ENCODE measurements around the gene ESRRB.

Gene ESRRB

DNA sequence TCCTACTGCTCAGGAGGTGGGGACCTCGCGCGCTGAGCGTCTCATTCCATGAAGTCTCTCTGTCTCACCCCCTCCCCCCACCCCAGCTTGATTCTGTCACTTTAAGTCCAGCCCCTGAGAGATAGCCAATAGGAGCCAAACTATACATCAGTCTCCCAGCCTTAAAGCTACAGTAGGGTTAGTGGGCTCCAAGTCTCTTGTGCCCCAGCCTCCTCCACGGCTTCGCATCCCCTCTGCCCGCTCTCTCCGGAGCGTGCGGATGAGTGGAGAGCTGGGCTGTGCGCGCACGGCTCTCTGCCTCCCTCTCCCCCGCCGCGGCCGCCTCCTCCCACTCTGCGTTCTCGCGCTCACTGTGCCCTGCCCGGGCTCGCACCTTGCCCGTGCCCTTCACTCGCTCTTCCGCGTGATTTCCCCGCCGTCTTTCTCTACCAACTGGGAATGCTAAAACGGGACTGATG lies at the start of gene ESRRB:
TSS of gene ESRRB (plus strand) at position 191 of the 458 bp plus-strand sequence. CDS start at position 456, 265 bp downstream.
- TF ChIP-seq, protein P1, sequence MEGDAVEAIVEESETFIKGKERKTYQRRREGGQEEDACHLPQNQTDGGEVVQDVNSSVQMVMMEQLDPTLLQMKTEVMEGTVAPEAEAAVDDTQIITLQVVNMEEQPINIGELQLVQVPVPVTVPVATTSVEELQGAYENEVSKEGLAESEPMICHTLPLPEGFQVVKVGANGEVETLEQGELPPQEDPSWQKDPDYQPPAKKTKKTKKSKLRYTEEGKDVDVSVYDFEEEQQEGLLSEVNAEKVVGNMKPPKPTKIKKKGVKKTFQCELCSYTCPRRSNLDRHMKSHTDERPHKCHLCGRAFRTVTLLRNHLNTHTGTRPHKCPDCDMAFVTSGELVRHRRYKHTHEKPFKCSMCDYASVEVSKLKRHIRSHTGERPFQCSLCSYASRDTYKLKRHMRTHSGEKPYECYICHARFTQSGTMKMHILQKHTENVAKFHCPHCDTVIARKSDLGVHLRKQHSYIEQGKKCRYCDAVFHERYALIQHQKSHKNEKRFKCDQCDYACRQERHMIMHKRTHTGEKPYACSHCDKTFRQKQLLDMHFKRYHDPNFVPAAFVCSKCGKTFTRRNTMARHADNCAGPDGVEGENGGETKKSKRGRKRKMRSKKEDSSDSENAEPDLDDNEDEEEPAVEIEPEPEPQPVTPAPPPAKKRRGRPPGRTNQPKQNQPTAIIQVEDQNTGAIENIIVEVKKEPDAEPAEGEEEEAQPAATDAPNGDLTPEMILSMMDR (conservative IDR thresholded peaks at IDR 0.05): no peak
- no peak within 1 kb of the TSS for H3K27ac ChIP-seq

DNA sequence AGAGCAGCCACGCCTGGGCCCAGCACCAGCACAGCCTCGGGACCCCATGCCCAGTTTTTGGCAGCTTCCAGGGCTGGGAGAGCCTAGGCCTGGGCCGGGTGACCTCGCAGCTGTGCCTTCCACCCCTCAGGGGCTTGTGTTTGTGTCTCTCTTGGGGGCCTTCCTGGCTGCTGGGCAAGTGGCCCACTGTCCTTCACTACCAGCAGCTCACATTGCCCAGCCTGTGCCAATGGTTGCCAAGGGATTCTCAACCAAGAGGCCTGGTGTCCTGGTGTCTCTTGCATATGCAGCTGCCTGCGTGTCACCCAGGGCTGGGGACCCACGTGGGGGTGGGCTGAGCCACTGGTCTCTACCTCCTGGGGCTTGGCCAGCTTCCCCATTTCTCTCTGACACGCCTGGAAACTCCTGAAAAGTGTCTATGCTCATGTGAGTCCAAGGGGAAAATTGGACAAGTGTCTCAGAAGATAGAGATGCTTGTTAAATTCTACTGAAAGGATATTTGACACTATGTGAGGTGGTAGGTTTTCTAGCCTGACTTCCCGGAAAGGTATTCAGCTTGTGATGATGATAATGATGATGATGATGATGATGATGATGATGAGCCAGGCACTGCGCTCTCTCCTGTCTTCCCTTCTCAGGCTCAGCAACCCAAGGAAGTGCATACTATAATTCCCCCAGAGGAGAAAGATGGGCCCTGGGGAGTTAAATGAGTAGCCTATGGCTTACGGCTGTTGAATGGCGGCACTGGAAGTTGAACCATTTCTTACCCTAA lies 48.8 kb upstream of the ESRRB start:
- no peak overlapping the region for H3K27ac ChIP-seq
- TF ChIP-seq, protein P1 (conservative IDR thresholded peaks at IDR 0.05): no peak

DNA sequence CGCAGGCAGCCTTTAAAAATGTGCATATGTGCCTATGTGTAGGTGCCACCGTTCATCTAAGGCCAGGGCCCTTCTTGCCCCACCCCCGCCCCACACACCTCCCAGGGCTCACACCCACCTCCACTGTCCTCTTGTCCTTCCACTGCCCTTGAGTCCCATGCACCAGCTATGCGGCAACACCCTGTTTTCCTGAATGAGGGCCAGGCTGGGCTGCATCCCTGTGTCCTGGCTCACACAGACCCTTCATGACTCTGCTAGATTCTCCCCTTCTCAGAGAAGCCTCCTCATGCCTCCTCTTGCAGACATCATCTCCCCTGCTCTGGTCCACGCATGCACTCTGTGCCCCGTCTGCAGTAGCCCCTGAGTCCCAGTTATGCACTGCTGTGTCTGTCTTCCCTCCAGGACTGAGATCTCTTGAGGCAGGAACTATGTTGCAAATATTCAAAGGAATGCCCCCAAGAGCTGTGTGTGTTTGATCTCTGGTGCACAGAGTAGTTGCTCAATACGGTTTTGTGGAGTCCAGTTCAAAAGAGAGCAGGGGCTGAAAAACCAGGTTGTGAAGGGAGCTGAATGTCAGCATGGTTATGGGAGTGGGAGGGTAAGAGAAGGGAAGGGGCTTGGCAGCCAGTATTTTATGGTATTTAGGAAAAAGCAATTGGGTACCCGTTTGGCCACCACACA lies 47.3 kb upstream of the ESRRB start:
- TF ChIP-seq, protein P1 (conservative IDR thresholded peaks at IDR 0.05): no peak
- no peak overlapping the region for H3K27ac ChIP-seq

DNA sequence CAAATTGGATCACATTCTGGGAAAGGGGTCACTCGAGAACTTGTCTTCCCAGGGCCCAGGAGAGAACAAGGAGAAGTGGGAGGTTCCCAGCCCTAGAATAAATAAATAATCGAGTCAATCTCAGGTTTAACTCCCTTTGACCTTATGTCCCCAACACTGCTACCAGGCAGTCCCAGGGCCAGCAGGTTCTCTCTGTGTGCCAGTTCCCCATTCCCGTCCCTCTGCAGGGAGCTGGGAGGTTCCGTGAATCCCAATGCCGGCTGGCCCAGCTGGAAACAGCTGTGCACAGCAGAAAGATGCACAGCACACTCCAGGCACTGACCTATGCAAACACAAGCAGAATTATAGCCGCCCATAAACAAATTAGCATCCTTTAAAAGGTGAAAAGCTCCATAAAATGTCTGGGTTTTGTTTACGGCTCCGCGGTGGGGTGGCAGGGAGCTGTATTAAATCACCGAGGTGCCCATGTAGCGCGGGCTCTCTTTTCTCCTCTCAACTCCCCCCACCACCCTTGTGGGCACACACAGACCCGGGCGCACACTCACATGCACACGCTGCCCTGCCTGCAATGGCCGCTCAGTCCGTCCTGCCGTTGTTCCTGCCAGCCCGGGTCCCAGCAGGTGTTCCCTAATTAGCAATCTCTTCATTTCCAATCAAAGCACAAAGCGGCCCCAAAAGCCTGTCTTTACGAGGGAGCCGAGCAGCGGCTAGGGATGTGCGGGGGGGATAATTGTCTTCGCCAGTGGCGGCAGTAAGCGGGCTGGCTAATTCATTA lies 46.6 kb upstream of the ESRRB start:
- no peak overlapping the region for H3K27ac ChIP-seq
- TF ChIP-seq, protein P1 (conservative IDR thresholded peaks at IDR 0.05): no peak

DNA sequence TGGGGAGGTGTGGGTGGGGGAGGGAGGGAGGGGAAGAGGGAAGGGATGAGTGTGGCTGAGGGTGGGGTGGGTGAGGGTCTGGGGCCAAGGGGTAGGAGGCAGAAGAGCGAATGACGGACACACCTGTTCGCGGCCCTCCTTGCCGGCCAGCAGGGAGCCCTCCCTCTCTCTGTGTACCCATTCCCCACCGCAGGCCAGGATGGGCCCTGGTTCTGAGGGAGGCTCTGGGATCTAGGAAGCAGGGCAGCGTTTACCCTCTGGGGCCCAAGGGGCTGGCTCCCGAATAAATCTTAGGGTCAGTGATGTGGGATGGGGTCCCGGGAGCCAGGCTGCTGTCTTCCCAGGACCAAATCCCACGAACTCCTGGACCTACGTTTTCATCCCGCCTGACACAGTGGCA lies 46.0 kb upstream of the ESRRB start:
- TF ChIP-seq, protein P1 (conservative IDR thresholded peaks at IDR 0.05): no peak
- no peak overlapping the region for H3K27ac ChIP-seq

DNA sequence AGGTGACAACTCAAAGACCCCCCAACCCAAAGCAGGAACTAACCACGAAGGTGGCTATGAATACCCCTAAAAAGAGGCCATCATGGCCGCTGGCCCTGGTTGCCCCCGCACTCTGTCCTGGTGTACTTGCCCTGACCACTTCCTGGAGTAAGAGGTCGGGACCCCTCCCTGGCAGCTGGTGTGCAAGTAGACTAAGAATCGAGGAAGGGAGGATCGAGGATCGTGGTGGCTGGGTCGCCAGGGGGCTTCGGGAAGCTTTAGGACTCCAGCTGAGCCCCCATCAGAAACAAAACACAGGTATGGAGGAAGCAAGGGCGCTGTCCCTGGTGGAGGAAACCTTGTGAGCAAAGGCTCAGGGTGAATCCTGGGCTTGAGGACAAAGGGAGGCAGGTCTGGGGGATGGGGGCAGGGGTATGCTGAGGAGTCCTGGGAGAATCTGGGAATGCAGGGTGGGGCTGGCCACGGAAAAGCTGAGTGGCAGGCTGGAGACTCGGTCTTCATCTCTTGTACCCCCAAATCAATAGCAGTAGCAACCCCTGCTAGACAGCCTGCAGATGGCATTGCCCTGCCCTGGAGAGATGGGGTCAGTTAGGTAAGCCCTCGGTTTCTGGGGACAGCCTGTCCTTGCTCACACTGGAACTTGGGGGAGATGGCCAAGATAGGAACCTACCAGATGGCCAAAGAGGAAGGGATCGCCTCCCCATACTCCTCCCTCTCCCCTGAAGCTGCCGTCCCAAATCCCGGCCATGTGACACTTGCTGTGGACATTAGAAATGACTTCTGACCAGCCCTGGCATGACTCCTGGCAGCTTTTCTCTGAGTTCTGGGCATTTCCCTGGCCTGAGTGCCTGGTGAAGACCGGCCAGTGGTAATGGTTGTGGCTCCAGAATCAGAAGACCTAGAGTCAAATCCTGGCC lies 45.3 kb upstream of the ESRRB start:
- TF ChIP-seq, protein P1 (conservative IDR thresholded peaks at IDR 0.05): no peak
- H3K27ac ChIP-seq: no peak overlapping the region

Data from VCaP (cell line).